Thymus (tissue), 14 donors: ENCODE data around the gene FAM227B. TPM values are rescaled to one million over a fixed set of nuclear protein-coding genes. Genes with fewer than 3 reads are reported as not detected.
"Not testable (repeated sequence)": the region's sequence is repeated elsewhere in the genome, so short reads cannot be mapped to it uniquely, and the experiment has no call there.

Experiments
- DNase-seq, 9 donors: peaks; one replicate each; pipeline ENCODE4 v3.0.0-alpha.2; 2013; ENCODE audit warnings: low spot score in 9 of 9, low read depth in 6 of 9, missing footprints in 1 of 9
- H3K27ac ChIP-seq, 2 donors: one replicate each; pipeline ENCODE4 v1.5.1; 2013; ENCODE audit warnings: control low read depth in 1 of 2, low read depth in 1 of 2, low read length in 1 of 2, mild to moderate bottlenecking in 1 of 2, moderate library complexity in 1 of 2
- H3K27me3 ChIP-seq, 2 donors: one replicate each; pipeline ENCODE4 v1.5.1; 2013; ENCODE audit warnings: low read length in 1 of 2; ENCODE audit not compliant: control insufficient read depth in 2 of 2, insufficient read depth in 1 of 2
- H3K36me3 ChIP-seq, 2 donors: one replicate each; pipeline ENCODE4 v1.5.1; 2013; ENCODE audit warnings: low read length in 1 of 2, mild to moderate bottlenecking in 1 of 2, moderate library complexity in 1 of 2; ENCODE audit not compliant: control insufficient read depth in 2 of 2, insufficient read depth in 2 of 2
- H3K4me1 ChIP-seq, 2 donors: one replicate each; pipeline ENCODE4 v1.5.1; 2013; ENCODE audit warnings: low read length in 2 of 2; ENCODE audit not compliant: control insufficient read depth in 2 of 2, insufficient read depth in 2 of 2
- H3K4me3 ChIP-seq, 2 donors: one replicate each; pipeline ENCODE4 v1.5.1; 2013; ENCODE audit warnings: low read length in 2 of 2, control low read depth in 1 of 2, mild to moderate bottlenecking in 1 of 2
- H3K9me3 ChIP-seq, 2 donors: one replicate each; pipeline ENCODE4 v1.5.1; 2013; ENCODE audit warnings: low read length in 1 of 2, mild to moderate bottlenecking in 1 of 2; ENCODE audit not compliant: control insufficient read depth in 2 of 2, insufficient read depth in 1 of 2
- WGBS: extraction: QIAGEN DNeasy Blood & Tissue Kit; methylation state at CpG from one replicate; pipeline ENCODE4 v1.1.7; 2013; 5-methylcytosine and 5-hydroxymethylcytosine counted together
- long read RNA-seq, 10 donors: transcript quantifications; one replicate each; lab custom pipeline, GENCODE V29; 2026
- polyA plus RNA-seq: library from polyadenylated mRNA; stranded (reverse); fragments of 200-250 nt; gene quantifications from one replicate; pipeline ENCODE4 v1.2.3, GENCODE V29; 2013
- total RNA-seq: library from RNA; stranded (reverse); fragments of 120-200 nt; gene quantifications from one replicate; pipeline ENCODE4 v1.2.4, GENCODE V29; 2013
- donor health status: healthy.

Gene FAM227B
- 11.7 TPM for total RNA-seq
- 13.4 TPM for polyA plus RNA-seq
- long read RNA-seq, donor 1, result 0 reads
- long read RNA-seq, donor 2, result 0 reads
- long read RNA-seq, donor 3, result 0 reads
- long read RNA-seq, donor 4, result 0 reads
- long read RNA-seq, donor 5, partial matches to known transcripts, result 47 of 52 reads
- long read RNA-seq, donor 5, other reads (novel, unspliced or antisense), result 5 of 52 reads
- long read RNA-seq, donor 6, result 0 reads
- long read RNA-seq, donor 7, partial matches to known transcripts, result 0 of 3 reads
- long read RNA-seq, donor 7, other reads (novel, unspliced or antisense), result 0 of 3 reads
- long read RNA-seq, donor 8, partial matches to known transcripts, result 0 of 7 reads
- long read RNA-seq, donor 8, other reads (novel, unspliced or antisense), result 6 of 7 reads
- long read RNA-seq, donor 9, result 0 reads
- long read RNA-seq, donor 10, partial matches to known transcripts, result 0 of 1 reads
- long read RNA-seq, donor 10, other reads (novel, unspliced or antisense), result 0 of 1 reads

- Histone ChIP-seq H3K9me3 (peaks cover 0 to 9% of the 10 kb centered on the region in 2 donors), H3K27ac (peak within 1 kb of the TSS; percentile 89 to 93)
Measured at GRCh38 chr15:49620658-49621368, at the start of gene FAM227B, which contains the start of gene DTWD1. TSS of gene FAM227B (minus strand) at chr15:49620818. CDS start at chr15:49615171, 5,647 bp downstream. TSS of gene DTWD1 (plus strand) at chr15:49621048. CDS start at chr15:49625168, 4,120 bp downstream.

GRCh38 chr15:49669288-49669687 is 48.7 kb upstream of the FAM227B start:
- no peak overlapping the region for H3K27ac ChIP-seq
- DNase-seq, result no peak

More at GRCh38 chr15:49620658-49621368, at the start of gene FAM227B, which contains the start of gene DTWD1:
- H3K36me3 ChIP-seq, result peaks cover 4 to 7% of the 10 kb centered on the region in 2 donors
- peak; percentile 88 to 98 (median 95) for DNase-seq
- WGBS, result under 1% methylated on average over 59 of the region's 59 CpGs
- peaks cover 5 to 6% of the 10 kb centered on the region in 2 donors for H3K4me1 ChIP-seq
- peak within 1 kb of the TSS; percentile 64 to 92 for H3K4me3 ChIP-seq
- no peaks in the 10 kb centered on the region for H3K27me3 ChIP-seq

GRCh38 chr15:49666486-49666885 is 45.9 kb upstream of the FAM227B start:
- not testable (repeated sequence) for DNase-seq, H3K9me3 ChIP-seq, H3K4me3 ChIP-seq, H3K36me3 ChIP-seq, H3K27me3 ChIP-seq, H3K27ac ChIP-seq, H3K4me1 ChIP-seq
- 97% methylated on average over 3 of the region's 3 CpGs for WGBS

More at GRCh38 chr15:49669288-49669687, 48.7 kb upstream of the FAM227B start:
- H3K27me3 ChIP-seq, result no peaks in the 10 kb centered on the region
- 93% methylated on average over 1 of the region's 1 CpG for WGBS
- no peaks in the 10 kb centered on the region for H3K36me3 ChIP-seq
- H3K9me3 ChIP-seq, result no peaks in the 10 kb centered on the region
- no peaks in the 10 kb centered on the region for H3K4me1 ChIP-seq
- H3K4me3 ChIP-seq, result no peak overlapping the region

GRCh38 chr15:49664716-49665115 is 44.1 kb upstream of the FAM227B start:
- H3K27ac ChIP-seq, result no peak overlapping the region
- H3K9me3 ChIP-seq, result no peaks in the 10 kb centered on the region
- H3K36me3 ChIP-seq, result no peaks in the 10 kb centered on the region
- WGBS, result 88% methylated on average over 1 of the region's 1 CpG
- H3K27me3 ChIP-seq, result no peaks in the 10 kb centered on the region
- no peaks in the 10 kb centered on the region for H3K4me1 ChIP-seq
- H3K4me3 ChIP-seq, result no peak overlapping the region
- DNase-seq, result no peak

- Histone ChIP-seq H3K27me3 (no peaks in the 10 kb centered on the region), H3K27ac (no peak overlapping the region), H3K36me3 (no peaks in the 10 kb centered on the region), H3K4me1 (no peaks in the 10 kb centered on the region), H3K9me3 (no peaks in the 10 kb centered on the region), H3K4me3 (no peak overlapping the region)
- WGBS, result 98% methylated on average over 1 of the region's 1 CpG
- no peak for DNase-seq
Measured at GRCh38 chr15:49656734-49657133, 36.1 kb upstream of the FAM227B start.

- Histone ChIP-seq H3K36me3 (no peaks in the 10 kb centered on the region), H3K4me1 (no peaks in the 10 kb centered on the region), H3K27me3 (no peaks in the 10 kb centered on the region), H3K27ac (no peak overlapping the region), H3K4me3 (no peak overlapping the region), H3K9me3 (no peaks in the 10 kb centered on the region)
- no peak for DNase-seq
- 43% methylated on average over 1 of the region's 1 CpG for whole genome bisulfite sequencing
Measured at GRCh38 chr15:49652922-49653321, 32.3 kb upstream of the FAM227B start.

GRCh38 chr15:49650676-49651075 is 30.1 kb upstream of the FAM227B start:
- DNase-seq, result no peak
- Histone ChIP-seq H3K36me3 (no peaks in the 10 kb centered on the region), H3K27me3 (no peaks in the 10 kb centered on the region), H3K9me3 (no peaks in the 10 kb centered on the region), H3K4me1 (no peaks in the 10 kb centered on the region), H3K4me3 (no peak overlapping the region), H3K27ac (no peak overlapping the region)
- 89% methylated on average over 2 of the region's 2 CpGs for WGBS

GRCh38 chr15:49649987-49650386 is 29.4 kb upstream of the FAM227B start:
- Histone ChIP-seq H3K4me1 (no peaks in the 10 kb centered on the region), H3K9me3 (no peaks in the 10 kb centered on the region), H3K27me3 (no peaks in the 10 kb centered on the region), H3K27ac (no peak overlapping the region), H3K36me3 (no peaks in the 10 kb centered on the region), H3K4me3 (no peak overlapping the region)
- 95% methylated on average over 1 of the region's 1 CpG for WGBS
- DNase-seq, result no peak

- Histone ChIP-seq H3K27ac (no peak overlapping the region), H3K4me3 (no peak overlapping the region), H3K4me1 (no peaks in the 10 kb centered on the region), H3K9me3 (no peaks in the 10 kb centered on the region), H3K36me3 (peaks cover 0 to 4% of the 10 kb centered on the region in 2 donors), H3K27me3 (no peaks in the 10 kb centered on the region)
- DNase-seq, result no peak
- over 99% methylated on average over 2 of the region's 2 CpGs for WGBS
Measured at GRCh38 chr15:49646891-49647290, 26.3 kb upstream of the FAM227B start.
